Activated T-helper 1 cell treated with anti-CD3 and anti-CD28 coated beads, Interleukin-2, amount 50 U/mL, for 16 hours (primary cell): ENCODE results near the gene LIPM.
"Not testable (repeated sequence)": the region's sequence is repeated elsewhere in the genome, so short reads cannot be mapped to it uniquely, and the experiment has no call there.

Experiments
- DNase-seq, 2 donors: peaks; one replicate each; pipeline ENCODE4 v3.0.0-alpha.2; 2020; ENCODE audit warnings: low read depth in 1 of 2, low spot score in 1 of 2

Gene LIPM

DNA sequence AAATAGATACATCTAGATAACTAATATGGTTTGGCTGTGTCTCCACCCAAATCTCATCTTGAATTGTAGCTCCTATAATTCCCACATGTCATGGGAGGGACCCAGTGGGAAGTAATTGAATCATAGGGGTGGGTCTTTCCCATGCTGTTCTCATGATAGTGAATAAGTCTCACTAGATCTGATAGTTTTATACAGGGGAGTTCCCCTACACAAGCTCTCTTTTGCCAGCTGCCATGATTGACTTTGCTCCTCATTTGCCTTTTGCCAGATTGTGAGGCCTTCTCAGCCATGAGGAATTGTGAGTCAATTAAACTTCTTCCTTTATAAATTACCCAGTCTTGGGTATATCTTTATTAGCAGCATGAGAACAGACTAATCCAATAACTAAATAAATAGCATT is 35.1 kb downstream of the LIPM start:
- not testable (repeated sequence) for DNase-seq

DNA sequence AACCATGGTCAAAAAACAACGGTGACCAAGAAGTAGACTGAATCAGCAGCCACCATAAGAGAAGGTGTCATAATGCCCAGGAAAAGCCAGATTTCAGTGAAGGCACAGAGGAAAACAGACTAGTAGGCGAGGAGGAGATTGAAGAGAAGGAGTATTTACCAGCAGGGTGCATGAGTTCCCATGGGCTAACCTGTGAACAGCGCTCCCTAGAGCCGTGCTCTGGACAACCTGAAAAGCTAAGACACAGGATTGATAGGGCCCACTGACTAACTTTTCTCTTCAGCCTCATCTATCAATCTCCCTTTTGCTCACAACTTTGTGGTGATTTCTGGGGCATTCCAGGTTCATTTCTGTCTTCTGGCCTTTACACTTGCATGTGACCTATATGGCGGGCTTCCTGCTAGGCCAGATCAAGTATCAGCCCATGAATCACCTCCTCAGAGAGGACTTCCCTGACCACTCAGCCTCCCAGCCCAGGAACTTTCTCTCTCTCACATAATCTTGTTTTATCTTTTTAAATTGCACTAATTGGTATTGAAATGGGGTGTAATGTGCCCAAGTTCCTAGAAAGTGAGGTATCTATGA is 36.3 kb downstream of the LIPM start:
- no peak for DNase-seq

DNA sequence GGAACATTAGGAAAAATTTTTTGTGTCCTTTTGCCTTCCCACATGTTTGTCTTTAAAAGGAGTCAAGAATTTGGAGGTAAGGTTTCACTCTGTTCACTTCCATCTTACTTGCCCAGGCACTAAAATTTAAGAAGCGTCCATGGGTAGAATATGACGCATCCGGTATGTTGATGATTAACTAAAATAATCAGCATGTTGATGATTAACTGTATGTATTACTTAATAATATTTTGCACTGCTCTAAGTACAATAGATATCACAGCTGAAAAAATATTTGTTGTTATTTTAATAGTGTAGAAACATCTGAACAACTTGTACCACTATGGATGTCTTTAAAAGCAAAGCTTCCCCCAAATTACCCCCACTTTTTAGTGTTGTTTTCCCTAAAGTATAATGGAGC is 37.6 kb downstream of the LIPM start:
- DNase-seq: no peak

DNA sequence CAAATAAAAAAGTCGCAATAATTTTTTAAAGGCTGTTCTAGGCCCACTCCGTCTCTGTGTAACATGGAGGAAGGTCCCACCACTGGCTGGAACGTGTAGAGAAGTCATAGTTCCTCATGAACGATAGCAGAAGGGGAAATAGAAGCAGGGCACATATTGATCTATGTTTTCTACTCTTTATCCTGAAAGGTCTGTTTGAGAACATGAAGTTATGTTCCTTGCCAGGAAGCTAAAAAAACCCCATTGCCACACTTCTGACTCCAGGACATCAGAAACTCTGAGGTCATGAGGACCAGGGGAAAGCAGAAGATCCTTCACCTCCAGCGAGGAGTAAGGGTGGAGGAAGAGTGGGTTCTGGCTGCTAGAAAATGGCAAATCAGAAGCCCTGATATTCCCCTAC is 38.4 kb downstream of the LIPM start:
- DNase-seq: no peak

DNA sequence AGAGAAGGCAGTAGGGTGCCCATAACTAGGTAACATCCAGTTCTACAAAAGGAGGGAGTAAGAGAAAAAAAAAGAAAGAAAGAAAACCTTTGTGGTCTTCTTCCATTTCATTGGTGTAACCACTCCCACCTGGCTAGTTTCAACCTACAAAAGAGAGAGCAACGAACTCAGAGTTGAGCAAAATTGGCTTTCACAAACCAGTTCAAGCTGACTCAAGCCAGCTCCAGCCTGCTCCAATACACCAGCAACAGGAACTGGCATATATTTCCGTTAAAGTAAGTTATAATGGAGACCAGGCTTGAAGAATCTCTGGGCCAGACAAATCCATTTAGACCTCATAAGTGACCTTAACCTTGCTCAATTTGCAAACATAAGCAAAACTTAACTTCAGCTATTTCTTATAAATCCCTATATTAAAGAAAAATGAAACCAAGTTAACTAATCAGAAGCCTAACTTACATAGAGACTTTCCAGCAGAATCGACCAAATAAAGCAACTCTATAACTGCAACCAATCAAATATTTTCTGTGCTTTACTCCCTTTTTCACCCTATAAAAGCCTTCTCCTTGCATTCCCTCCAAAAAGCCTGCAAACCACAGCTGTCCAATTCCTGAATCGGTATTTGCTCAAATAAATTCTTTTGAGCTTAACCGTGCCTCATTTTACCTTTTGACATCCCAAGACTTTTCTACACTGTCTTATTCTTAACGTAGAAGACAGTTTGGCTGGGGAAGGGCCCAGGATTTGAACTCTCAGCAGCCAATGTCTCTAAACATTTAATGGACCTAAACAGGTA is 39.0 kb downstream of the LIPM start:
- no peak for DNase-seq

DNA sequence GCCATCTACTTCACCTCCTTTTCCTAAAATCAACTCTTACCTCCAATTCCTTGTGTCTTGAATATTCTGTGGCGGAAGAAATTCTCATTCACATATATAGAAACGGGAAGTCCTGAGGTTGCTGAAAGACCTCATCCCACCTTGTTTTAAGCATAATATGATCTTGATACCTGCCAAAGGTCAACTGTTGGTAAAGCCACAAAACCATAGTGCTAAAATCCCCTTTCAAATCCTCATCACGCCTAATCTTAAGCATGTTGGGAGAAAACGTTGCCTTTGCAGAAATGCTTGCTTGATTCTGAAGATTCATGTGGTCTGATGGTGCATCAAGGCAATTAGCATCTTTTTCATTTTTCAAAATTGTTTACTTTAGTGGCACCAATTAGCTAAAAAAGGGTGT is 40.6 kb downstream of the LIPM start:
- no peak for DNase-seq

DNA sequence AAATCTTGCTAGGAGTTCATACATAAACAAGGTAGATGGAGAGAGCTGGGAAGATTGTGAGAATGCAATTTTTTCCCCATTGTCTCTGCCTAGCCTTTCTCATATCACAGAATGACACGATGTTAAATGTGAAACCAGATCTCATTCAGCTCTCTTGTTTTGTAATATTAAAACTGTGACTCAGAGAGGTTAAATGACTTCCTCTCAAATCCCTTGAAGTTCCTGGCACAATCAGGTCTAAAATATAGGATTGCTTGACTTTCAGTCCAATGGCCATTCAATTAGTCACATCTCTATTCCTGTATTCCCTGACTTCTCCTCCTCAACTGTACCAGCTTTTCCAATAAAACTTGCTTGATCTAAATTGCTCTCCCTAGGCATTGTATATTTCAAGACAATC is 46.0 kb downstream of the LIPM start:
- no peak for DNase-seq

DNA sequence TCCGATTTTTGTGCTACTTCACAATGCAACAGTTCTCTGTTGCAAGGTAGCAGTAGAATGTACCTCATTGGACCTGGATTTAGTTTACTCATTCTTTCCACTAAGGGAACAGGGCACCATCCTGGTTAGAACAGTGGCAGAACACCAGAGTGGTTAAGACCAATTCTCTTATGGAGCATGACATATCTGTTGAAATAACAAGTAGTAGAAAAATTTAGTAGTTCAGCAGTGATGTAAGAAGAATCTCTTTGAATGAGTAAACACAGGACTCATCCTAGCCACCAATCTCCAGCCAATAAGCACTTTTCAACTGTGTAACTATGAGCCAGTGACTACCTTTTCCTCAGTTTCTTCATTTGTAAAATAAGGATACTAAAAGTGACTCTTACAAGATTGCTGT is 46.7 kb downstream of the LIPM start:
- no peak for DNase-seq

GRCh38 chr10:88850712-88851111 is 48.2 kb downstream of the LIPM start:
- no peak for DNase-seq

- DNase-seq: no peak
Observed at GRCh38 chr10:88851706-88852105, 49.2 kb downstream of the LIPM start, which contains the start of gene ANKRD22. TSS of gene ANKRD22 (minus strand) at chr10:88851844. CDS start at chr10:88851607, 237 bp downstream.

DNA sequence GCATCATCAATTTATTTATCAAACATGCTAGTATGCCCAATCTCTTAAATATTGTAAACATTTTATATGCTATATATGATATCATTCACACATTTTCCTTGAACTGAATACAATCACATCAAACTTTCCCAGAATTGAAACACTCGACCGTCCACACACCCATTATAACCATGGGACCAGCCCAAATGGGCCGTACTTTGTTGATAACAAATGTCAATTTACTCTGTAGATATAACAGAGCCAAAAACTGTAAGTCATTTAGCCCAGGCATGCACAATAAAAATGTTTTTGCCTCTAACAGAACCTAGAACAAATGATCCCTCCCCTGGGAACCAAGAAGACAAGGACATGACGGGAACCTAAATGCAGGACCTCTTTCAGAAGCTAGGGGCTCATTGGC is 49.8 kb downstream of the LIPM start:
- no peak for DNase-seq

GRCh38 chr10:88853155-88853881 is 50.8 kb downstream of the LIPM start:
- no peak for DNase-seq

- no peak for DNase-seq
Observed at GRCh38 chr10:88854684-88855083, 52.2 kb downstream of the LIPM start.

DNA sequence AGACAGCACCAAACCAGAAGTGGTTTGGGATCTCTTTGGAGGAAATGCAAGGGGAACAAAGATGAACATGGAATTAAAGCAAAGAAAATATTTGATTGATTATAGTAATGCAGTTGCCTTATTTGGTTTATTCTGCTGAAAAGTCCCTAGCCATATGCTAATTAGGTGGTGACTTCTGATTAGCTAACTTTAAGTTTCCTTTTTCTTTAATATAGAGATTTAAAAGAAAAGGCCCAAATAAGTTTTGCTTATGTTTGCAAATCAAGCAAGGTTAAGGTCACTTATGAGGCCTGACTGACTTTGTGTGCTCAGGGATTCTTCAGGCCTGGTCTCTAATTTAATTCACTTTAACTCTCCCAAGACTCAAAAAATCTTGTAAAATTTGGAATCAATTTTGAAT is 55.3 kb downstream of the LIPM start:
- no peak for DNase-seq

GRCh38 chr10:88858491-88858890 is 56.0 kb downstream of the LIPM start:
- no peak for DNase-seq

- no peak for DNase-seq
Observed at GRCh38 chr10:88861036-88861435, 58.5 kb downstream of the LIPM start.

DNA sequence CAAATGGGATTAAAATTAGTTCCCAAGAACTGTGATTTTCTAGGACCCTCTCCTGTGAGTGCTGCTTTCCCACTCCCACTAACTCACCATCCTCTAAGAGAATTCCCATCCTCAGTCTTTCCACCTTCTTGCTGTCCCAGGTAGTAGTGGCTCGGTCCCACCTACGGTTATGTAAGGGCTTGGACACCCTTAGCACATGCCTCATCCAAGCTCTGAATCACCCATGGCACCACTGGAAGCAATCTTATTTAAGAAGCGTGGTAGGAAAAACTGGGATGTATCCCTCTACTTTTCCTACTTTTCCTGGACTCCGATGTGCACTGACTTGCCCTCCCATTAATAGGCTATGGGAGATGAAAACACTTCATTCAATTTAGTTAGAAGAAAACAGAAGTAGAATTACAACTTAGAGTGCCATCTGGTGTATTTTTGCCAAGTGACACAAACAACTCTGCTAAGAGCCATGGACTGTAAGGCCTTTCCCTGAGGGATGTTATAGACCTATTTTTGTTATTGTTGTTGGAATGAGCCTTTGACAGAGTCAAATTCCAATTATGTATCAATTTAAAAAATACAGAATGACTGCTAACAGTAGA is 62.8 kb downstream of the LIPM start:
- DNase-seq: no peak

DNA sequence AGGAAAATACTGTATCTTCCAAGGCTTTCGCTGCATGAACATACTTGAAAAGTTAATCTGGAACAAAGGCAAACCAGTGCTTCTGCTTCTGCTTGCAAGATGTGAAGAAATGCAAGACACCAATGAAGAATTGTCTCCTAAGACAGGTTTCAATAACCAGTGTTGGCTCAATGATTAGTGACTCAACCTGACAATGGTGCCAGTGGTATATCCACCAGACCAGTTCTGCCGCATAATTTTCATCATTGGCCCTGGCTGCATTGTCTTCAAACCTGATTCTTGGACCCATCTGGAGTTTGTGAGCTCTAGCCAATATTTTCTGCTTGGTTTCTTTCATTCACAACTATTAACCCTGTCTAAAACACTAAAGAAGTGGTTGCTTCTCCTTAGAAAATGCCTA is 63.9 kb downstream of the LIPM start:
- no peak for DNase-seq

DNA sequence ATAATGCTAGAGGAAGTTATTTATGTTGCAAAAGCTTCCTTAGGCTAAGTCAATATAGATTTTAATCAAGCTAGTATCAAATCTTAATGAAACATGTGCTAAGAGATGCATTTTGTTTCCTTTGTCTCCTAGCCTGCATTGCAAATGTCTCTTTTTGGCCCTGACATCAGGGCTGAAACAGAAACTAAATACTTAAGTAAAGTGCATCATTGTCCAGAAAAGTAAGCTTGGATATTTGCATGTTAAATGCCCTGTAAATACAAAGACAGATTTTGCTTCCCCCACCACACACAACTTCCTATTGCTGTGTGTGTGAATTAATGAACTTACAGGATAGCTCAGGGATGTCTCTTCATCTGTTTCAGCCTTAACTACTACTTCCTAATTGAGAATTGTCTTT is 67.6 kb downstream of the LIPM start:
- no peak for DNase-seq
